Heart left ventricle (tissue), 13 donors: ENCODE measurements around the gene CSN1S1.

Source experiments
- POLR2A ChIP-seq, 2 donors: fragments of 450-650 bp; IDR thresholded peaks; one replicate each; pipeline ENCODE4 v1.6.1; 2017; ENCODE audit warnings: antibody characterized with exemption in 2 of 2, mild to moderate bottlenecking in 2 of 2, moderate library complexity in 2 of 2
- TF ChIP-seq, protein P1 (sequence below), 12 donors: fragments of 200-600 bp; sonication (generic) in 4 of 12; IDR thresholded peaks; one replicate each; pipeline versions ENCODE4 v1.5.0 to v1.8.0; 2018 to 2022; ENCODE audit warnings: antibody characterized with exemption in 12 of 12, mild to moderate bottlenecking in 5 of 12
- donor health status: ischemic (EF 13 %, LVEDD 7.1; RV severe dilation, severe dysfunction).
- donor health status: DM: no; HTN: yes; CAD: no.
- donor health status: DM: no; HTN: no; CAD: no.
- donor health status: ischemic (EF 25% LVEDD 6.9; RV normal size, moderate dysfunction).
- donor health status: ischemic (EF 25% LVEDD 5.7; RV mildly dilated, moderate dysfunction).
- donor health status: ischemic (EF 35%, LVEDD 5.7; RV mildly dilated, moderate dysfunction).
- donor health status: nonischemic (EF 11% LVEDD 7.7; RV severe dilation, severe dysfunction).
- donor health status: DM: yes; HTN: yes; CAD: no.
- donor health status: PGD.
- donor health status: ischemic (EF 29% LVEDD 5.4; RV normal size, mild dysfunction).
- donor health status: nonischemic (EF 23%, LVEDD 6.1; RV moderate dilation, normal function).

DNA sequence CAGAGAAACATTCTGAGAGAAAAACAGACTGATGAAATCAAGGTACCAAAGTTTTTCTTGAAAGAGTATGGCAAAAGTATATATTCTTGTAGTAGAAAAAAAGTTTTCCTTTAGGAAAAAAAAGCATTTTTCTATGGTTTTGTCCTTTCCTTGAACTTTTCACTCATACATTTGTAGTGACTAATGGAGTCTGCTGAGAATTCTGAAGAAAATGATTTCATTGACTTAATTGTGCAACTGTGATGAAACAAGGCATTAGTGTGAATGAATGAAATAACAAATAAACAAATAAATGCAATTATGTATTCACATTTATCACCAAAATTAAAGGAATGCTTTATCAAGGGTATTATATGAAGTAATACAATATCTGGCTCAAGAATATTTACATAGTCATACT is 5.7 kb downstream of the CSN1S1 start:
- TF ChIP-seq, protein P1, sequence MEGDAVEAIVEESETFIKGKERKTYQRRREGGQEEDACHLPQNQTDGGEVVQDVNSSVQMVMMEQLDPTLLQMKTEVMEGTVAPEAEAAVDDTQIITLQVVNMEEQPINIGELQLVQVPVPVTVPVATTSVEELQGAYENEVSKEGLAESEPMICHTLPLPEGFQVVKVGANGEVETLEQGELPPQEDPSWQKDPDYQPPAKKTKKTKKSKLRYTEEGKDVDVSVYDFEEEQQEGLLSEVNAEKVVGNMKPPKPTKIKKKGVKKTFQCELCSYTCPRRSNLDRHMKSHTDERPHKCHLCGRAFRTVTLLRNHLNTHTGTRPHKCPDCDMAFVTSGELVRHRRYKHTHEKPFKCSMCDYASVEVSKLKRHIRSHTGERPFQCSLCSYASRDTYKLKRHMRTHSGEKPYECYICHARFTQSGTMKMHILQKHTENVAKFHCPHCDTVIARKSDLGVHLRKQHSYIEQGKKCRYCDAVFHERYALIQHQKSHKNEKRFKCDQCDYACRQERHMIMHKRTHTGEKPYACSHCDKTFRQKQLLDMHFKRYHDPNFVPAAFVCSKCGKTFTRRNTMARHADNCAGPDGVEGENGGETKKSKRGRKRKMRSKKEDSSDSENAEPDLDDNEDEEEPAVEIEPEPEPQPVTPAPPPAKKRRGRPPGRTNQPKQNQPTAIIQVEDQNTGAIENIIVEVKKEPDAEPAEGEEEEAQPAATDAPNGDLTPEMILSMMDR (IDR thresholded peaks at IDR 0.05): no peak
- TF ChIP-seq POLR2A (IDR thresholded peaks at IDR 0.05): no peak
